Heart left ventricle (tissue), 13 donors: Measurements from ENCODE around the gene PLAC9.

Source experiments
- CTCF ChIP-seq, 12 donors: fragments of 200-600 bp; sonication (generic) in 4 of 12; IDR thresholded peaks; one replicate each; pipeline versions ENCODE4 v1.5.0 to v1.8.0; 2018 to 2022; ENCODE audit warnings: antibody characterized with exemption in 12 of 12, mild to moderate bottlenecking in 5 of 12
- POLR2A ChIP-seq, 2 donors: fragments of 450-650 bp; IDR thresholded peaks; one replicate each; pipeline ENCODE4 v1.6.1; 2017; ENCODE audit warnings: antibody characterized with exemption in 2 of 2, mild to moderate bottlenecking in 2 of 2, moderate library complexity in 2 of 2
- donor health status: ischemic (EF 13 %, LVEDD 7.1; RV severe dilation, severe dysfunction).
- donor health status: DM: no; HTN: yes; CAD: no.
- donor health status: DM: no; HTN: no; CAD: no.
- donor health status: ischemic (EF 25% LVEDD 6.9; RV normal size, moderate dysfunction).
- donor health status: ischemic (EF 25% LVEDD 5.7; RV mildly dilated, moderate dysfunction).
- donor health status: ischemic (EF 35%, LVEDD 5.7; RV mildly dilated, moderate dysfunction).
- donor health status: nonischemic (EF 11% LVEDD 7.7; RV severe dilation, severe dysfunction).
- donor health status: DM: yes; HTN: yes; CAD: no.
- donor health status: PGD.
- donor health status: ischemic (EF 29% LVEDD 5.4; RV normal size, mild dysfunction).
- donor health status: nonischemic (EF 23%, LVEDD 6.1; RV moderate dilation, normal function).

DNA sequence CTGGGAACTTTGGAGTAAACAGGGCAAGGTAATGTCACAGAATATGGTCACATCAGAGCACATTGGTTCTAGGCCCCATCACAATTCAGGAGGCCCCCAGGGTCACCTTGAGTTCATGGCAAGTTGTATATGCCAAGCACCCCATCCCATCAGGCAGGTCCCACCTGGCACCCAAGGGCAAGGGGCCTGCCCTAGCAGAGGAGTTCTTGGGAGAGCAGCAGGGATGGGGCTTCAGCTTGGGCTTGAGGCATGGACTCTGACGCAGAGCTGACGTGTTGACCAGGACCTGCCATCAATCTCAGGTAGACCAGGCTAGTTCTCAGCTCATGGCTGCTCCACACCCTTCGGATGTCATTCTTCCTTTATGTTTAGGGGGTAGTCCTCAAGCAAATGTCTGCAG is 20.9 kb downstream of the PLAC9 start:
- TF ChIP-seq POLR2A (IDR thresholded peaks at IDR 0.05): no peak
- TF ChIP-seq CTCF (IDR thresholded peaks at IDR 0.05): no peak
